Measurements from ENCODE around the gene OR6Y1. TPM values are rescaled to one million over a fixed set of nuclear protein-coding genes. Genes with fewer than 3 reads are reported as not detected.

Gene OR6Y1, protein sequence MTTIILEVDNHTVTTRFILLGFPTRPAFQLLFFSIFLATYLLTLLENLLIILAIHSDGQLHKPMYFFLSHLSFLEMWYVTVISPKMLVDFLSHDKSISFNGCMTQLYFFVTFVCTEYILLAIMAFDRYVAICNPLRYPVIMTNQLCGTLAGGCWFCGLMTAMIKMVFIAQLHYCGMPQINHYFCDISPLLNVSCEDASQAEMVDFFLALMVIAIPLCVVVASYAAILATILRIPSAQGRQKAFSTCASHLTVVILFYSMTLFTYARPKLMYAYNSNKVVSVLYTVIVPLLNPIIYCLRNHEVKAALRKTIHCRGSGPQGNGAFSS
- total RNA-seq (not detected in 2 replicates), polyA plus RNA-seq (not detected in 2 replicates), polyA minus RNA-seq (not detected in 2 replicates)
- not detected for total RNA-seq (2013)

DNA sequence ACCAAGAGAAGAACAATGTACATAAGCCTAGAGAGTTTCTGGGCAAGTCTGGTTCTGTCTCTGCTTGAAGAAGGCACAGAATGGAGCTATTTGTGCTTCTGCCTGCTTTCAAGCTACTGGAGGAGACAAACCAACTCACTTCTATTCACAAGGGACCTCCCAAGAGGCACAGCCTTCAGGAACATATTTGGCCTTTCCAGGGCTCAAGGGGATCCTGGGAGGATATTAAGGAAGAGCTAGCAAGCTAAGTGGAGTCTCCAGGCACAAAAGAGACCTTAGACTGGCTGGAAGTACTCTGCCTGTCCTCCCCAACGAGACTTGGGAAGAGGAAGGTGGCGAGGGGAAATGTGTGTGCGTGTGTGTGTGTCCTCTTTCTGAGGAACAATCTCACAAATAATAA is at the start of gene OR6Y1:
OR6Y1 (minus strand) TSS at position 54 of the 400 bp plus-strand sequence. CDS start 6,300 bp downstream, outside the sequence.
- Histone ChIP-seq H3K27ac (ENCODE audit: low read length in 2 of 2) (no peak within 1 kb of the TSS), H3K27me3 (replicated peaks in 1 of 4; ENCODE audit: control extremely low read depth in 1 of 4, control insufficient read depth in 3 of 4, insufficient read depth in 4 of 4, low read length in 3 of 4) (peaks cover 0 to 2% (median 0%) of the 10 kb centered on the region in 4 experiments), H3K9ac (ENCODE audit: low read length) (no peak within 1 kb of the TSS), H3K36me3 (replicated peaks in 1 of 2; ENCODE audit: control extremely low read depth in 1 of 2, control insufficient read depth in 1 of 2, extremely low read depth in 1 of 2, insufficient read depth in 2 of 2, low read length in 1 of 2) (no peaks in the 10 kb centered on the region), H3K4me3 (ENCODE audit: control extremely low read depth in 1 of 5, extremely low read depth in 1 of 5, insufficient read depth in 1 of 5, low read depth in 2 of 5, low read length in 4 of 5) (no peak within 1 kb of the TSS), H3K4me1 (ENCODE audit: control insufficient read depth in 2 of 2, insufficient read depth in 2 of 2, low read length in 2 of 2) (no peaks in the 10 kb centered on the region), H3K9me3 (ENCODE audit: control extremely low read depth in 1 of 3, control insufficient read depth in 2 of 3, insufficient read depth in 1 of 3, low read length in 2 of 3) (no peaks in the 10 kb centered on the region), H2AFZ (ENCODE audit: insufficient read depth, low read depth, low read length, poor library complexity, severe bottlenecking) (no peak within 1 kb of the TSS), H4K20me1 (ENCODE audit: control insufficient read depth, insufficient read depth, low read length, poor library complexity, severe bottlenecking) (no peaks in the 10 kb centered on the region), H3K79me2 (ENCODE audit: control insufficient read depth, insufficient read depth, low read length) (no peaks in the 10 kb centered on the region), H3K4me2 (replicated peaks; ENCODE audit: low read depth, low read length, poor library complexity, severe bottlenecking) (no peak within 1 kb of the TSS)
- H3K27me3 Mint-ChIP-seq: peaks cover 26% of the 10 kb centered on the region
- intact Hi-C loops (cut with micrococcal nuclease): no loop called here
- ATAC-seq (ENCODE audit: low read depth) (no peak), DNase-seq (no peak)
- no peaks in the 10 kb centered on the region for H3K9me3 Mint-ChIP-seq (ENCODE audit: insufficient read depth)
- WGBS (ENCODE audit: insufficient coverage): no CpG with 5 or more reads among the region's 3 CpGs
- H3K4me1 Mint-ChIP-seq: no peaks in the 10 kb centered on the region
- ChIA-PET POLR2A (no interaction called here), CTCF (interaction anchor here (0.9 kb wide), 1 partner anchor 444 kb away, joined by 3 read pairs; no protein-coding TSS in a partner anchor)
- H3K27ac Mint-ChIP-seq: no peak within 1 kb of the TSS
- no peak for TF ChIP-seq EZH2 (IDR thresholded peaks at IDR 0.05; ENCODE audit: borderline replicate concordance, insufficient read depth, low read depth, low read length, poor library complexity, severe bottlenecking)
- TF ChIP-seq, protein P1, sequence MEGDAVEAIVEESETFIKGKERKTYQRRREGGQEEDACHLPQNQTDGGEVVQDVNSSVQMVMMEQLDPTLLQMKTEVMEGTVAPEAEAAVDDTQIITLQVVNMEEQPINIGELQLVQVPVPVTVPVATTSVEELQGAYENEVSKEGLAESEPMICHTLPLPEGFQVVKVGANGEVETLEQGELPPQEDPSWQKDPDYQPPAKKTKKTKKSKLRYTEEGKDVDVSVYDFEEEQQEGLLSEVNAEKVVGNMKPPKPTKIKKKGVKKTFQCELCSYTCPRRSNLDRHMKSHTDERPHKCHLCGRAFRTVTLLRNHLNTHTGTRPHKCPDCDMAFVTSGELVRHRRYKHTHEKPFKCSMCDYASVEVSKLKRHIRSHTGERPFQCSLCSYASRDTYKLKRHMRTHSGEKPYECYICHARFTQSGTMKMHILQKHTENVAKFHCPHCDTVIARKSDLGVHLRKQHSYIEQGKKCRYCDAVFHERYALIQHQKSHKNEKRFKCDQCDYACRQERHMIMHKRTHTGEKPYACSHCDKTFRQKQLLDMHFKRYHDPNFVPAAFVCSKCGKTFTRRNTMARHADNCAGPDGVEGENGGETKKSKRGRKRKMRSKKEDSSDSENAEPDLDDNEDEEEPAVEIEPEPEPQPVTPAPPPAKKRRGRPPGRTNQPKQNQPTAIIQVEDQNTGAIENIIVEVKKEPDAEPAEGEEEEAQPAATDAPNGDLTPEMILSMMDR (IDR thresholded peaks at IDR 0.05): no peak
- no peak within 1 kb of the TSS for H3K4me3 Mint-ChIP-seq

DNA sequence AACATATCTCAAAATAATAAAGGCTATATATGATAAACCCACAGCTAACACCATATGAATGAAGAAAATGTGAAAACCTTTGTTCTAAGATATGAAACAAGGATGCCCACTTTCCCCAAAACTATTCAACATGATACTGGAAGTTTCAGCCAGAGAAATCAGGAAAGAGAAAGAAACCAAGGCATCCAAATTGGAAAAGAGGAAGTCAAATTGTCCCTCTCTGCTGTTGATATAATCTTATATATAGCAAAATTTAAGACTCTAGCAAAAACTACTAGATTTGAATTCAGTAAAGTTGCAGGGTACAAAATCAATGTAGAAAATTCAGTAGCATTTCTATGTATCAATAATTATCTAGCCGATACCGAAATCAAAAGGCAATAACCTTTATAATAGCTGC is 46.5 kb upstream of the OR6Y1 start:
- Histone ChIP-seq H3K36me3 (replicated peaks in 1 of 2; ENCODE audit: control extremely low read depth in 1 of 2, control insufficient read depth in 1 of 2, extremely low read depth in 1 of 2, insufficient read depth in 2 of 2, low read length in 1 of 2) (no peaks in the 10 kb centered on the region), H3K27ac (ENCODE audit: low read length in 2 of 2) (no peak overlapping the region), H3K27me3 (replicated peaks in 1 of 4; ENCODE audit: control extremely low read depth in 1 of 4, control insufficient read depth in 3 of 4, insufficient read depth in 4 of 4, low read length in 3 of 4) (peaks cover 0 to 5% (median 0%) of the 10 kb centered on the region in 4 experiments), H3K4me2 (replicated peaks; ENCODE audit: low read depth, low read length, poor library complexity, severe bottlenecking) (no peak overlapping the region), H3K79me2 (ENCODE audit: control insufficient read depth, insufficient read depth, low read length) (no peaks in the 10 kb centered on the region), H2AFZ (ENCODE audit: insufficient read depth, low read depth, low read length, poor library complexity, severe bottlenecking) (no peak overlapping the region), H3K4me3 (ENCODE audit: control extremely low read depth in 1 of 5, extremely low read depth in 1 of 5, insufficient read depth in 1 of 5, low read depth in 2 of 5, low read length in 4 of 5) (no peak overlapping the region), H4K20me1 (ENCODE audit: control insufficient read depth, insufficient read depth, low read length, poor library complexity, severe bottlenecking) (no peaks in the 10 kb centered on the region), H3K9me3 (ENCODE audit: control extremely low read depth in 1 of 3, control insufficient read depth in 2 of 3, insufficient read depth in 1 of 3, low read length in 2 of 3) (peaks cover 6 to 21% (median 13%) of the 10 kb centered on the region in 3 donors), H3K9ac (ENCODE audit: low read length) (no peak overlapping the region), H3K4me1 (ENCODE audit: control insufficient read depth in 2 of 2, insufficient read depth in 2 of 2, low read length in 2 of 2) (no peaks in the 10 kb centered on the region)
- CTCF ChIA-PET: no interaction called here
- no peaks in the 10 kb centered on the region for H3K4me1 Mint-ChIP-seq
- H3K4me3 Mint-ChIP-seq: no peak overlapping the region
- H3K27ac Mint-ChIP-seq: no peak overlapping the region
- H3K9me3 Mint-ChIP-seq (ENCODE audit: insufficient read depth): peaks cover 5% of the 10 kb centered on the region
- no peak for TF ChIP-seq EZH2 (IDR thresholded peaks at IDR 0.05; ENCODE audit: borderline replicate concordance, insufficient read depth, low read depth, low read length, poor library complexity, severe bottlenecking)
- TF ChIP-seq, protein P1 (IDR thresholded peaks at IDR 0.05): no peak
- no peak for ATAC-seq (ENCODE audit: low read depth)
- H3K27me3 Mint-ChIP-seq: peaks cover 19% of the 10 kb centered on the region
- DNase-seq: no peak
- intact Hi-C loops (cut with micrococcal nuclease): no loop called here
- WGBS (ENCODE audit: insufficient coverage): no CpG with 5 or more reads among the region's 2 CpGs
- POLR2A ChIA-PET: no interaction called here
